Endodermal cell (in vitro differentiated cells): ENCODE data around the gene UBXN10. TPM values are rescaled to one million over a fixed set of nuclear protein-coding genes. Genes with fewer than 3 reads are reported as not detected.

Experiments
- DNase-seq: peaks from one replicate; pipeline ENCODE4 v3.0.0-alpha.2; 2017
- H3K27ac ChIP-seq: 2 replicates; pipeline ENCODE4 v1.5.1; 2013; ENCODE audit warnings: mild to moderate bottlenecking, low read depth, low read length, moderate library complexity
- H3K27me3 ChIP-seq: 2 replicates; pipeline ENCODE4 v1.6.1; 2013; ENCODE audit warnings: mild to moderate bottlenecking, low read length, moderate library complexity; ENCODE audit not compliant: insufficient read depth, control insufficient read depth, poor library complexity, severe bottlenecking
- H3K36me3 ChIP-seq: 2 replicates; pipeline ENCODE4 v1.7.0; 2013; ENCODE audit warnings: mild to moderate bottlenecking, low read length, moderate library complexity; ENCODE audit not compliant: control insufficient read depth, insufficient read depth
- H3K4me1 ChIP-seq: one replicate; pipeline ENCODE4 v1.7.0; 2013; ENCODE audit warnings: low read length; ENCODE audit not compliant: control insufficient read depth, insufficient read depth
- H3K4me3 ChIP-seq: 2 replicates; pipeline ENCODE4 v1.5.1; 2013; ENCODE audit warnings: mild to moderate bottlenecking, low read length, moderate library complexity
- H3K9ac ChIP-seq: 2 replicates; pipeline ENCODE4 v1.6.1; 2013; ENCODE audit warnings: mild to moderate bottlenecking, low read length, moderate library complexity; ENCODE audit not compliant: poor library complexity, severe bottlenecking; ENCODE audit errors: extremely low read depth
- H3K9me3 ChIP-seq: 2 replicates; pipeline ENCODE4 v1.6.1; 2013; ENCODE audit warnings: mild to moderate bottlenecking, low read length, moderate library complexity; ENCODE audit not compliant: control insufficient read depth
- H3K27ac Mint-ChIP-seq: 2 replicates; pipeline ENCODE4 v1.8.0; 2020; ENCODE audit warnings: mixed read lengths
- H3K27me3 Mint-ChIP-seq: 2 replicates; pipeline ENCODE4 v1.8.0; 2021; ENCODE audit warnings: mild to moderate bottlenecking, mixed read lengths; ENCODE audit not compliant: insufficient read depth
- H3K36me3 Mint-ChIP-seq: 2 replicates; pipeline ENCODE4 v1.8.0; 2020; ENCODE audit warnings: low read depth, mixed read lengths
- H3K4me1 Mint-ChIP-seq: 2 replicates; pipeline ENCODE4 v1.8.0; 2020; ENCODE audit warnings: mixed read lengths
- H3K4me3 Mint-ChIP-seq: 2 replicates; pipeline ENCODE4 v1.8.0; 2020; ENCODE audit warnings: mild to moderate bottlenecking, moderate library complexity, mixed read lengths
- H3K9me3 Mint-ChIP-seq: 2 replicates; pipeline ENCODE4 v1.8.0; 2020; ENCODE audit warnings: mild to moderate bottlenecking, mixed read lengths
- CTCF ChIP-seq: fragments of 200-600 bp; sonication (generic); conservative IDR thresholded peaks from 2 replicates; pipeline ENCODE4 v1.5.0; 2021; ENCODE audit warnings: antibody characterized with exemption, mild to moderate bottlenecking
- WGBS, 2 experiments: methylation state at CpG; one replicate each; pipeline versions ENCODE4 v1.1.5 to v1.1.7; 2013; ENCODE audit warnings: missing lambda C conversion rate in 2 of 2, mixed read lengths in 1 of 2; ENCODE audit not compliant: insufficient coverage in 1 of 2, insufficient read length in 1 of 2; 5-methylcytosine and 5-hydroxymethylcytosine counted together
- total RNA-seq, 2 donors: library from RNA; stranded (reverse); fragmentation: NEBNext Ultra II Directional in 1 of 2; extraction: Animal tissue kit (Norgen Biotek cat#: 25700) in 1 of 2; gene quantifications; 2 replicates in 1 of 2; 3 replicates in 1 of 2; pipeline ENCODE4 v1.2.1, GENCODE V29; 2021

The UBXN10 gene
- total RNA-seq, 2 donors from 2014 or later, result 1.7 to 2.6 TPM

GRCh38 chr1:20182415-20182814 is 3.5 kb upstream of the UBXN10 start:
- H3K36me3 Mint-ChIP-seq, result no peaks in the 10 kb centered on the region
- H3K4me1 Mint-ChIP-seq, result peaks cover 31% of the 10 kb centered on the region

GRCh38 chr1:20183035-20183434 is 2.9 kb upstream of the UBXN10 start:
- H3K27ac ChIP-seq, result no peak overlapping the region
- H3K4me1 ChIP-seq, result peaks cover 20% of the 10 kb centered on the region
- 85 to 89% methylated on average over 10 of the region's 10 CpGs for WGBS, 2 experiments
- no peak overlapping the region for H3K4me3 ChIP-seq
- H3K9me3 Mint-ChIP-seq, result peaks cover 8% of the 10 kb centered on the region
- no peaks in the 10 kb centered on the region for H3K36me3 ChIP-seq
- peaks cover 35% of the 10 kb centered on the region for H3K4me1 Mint-ChIP-seq
- H3K27me3 ChIP-seq, result peaks cover 10% of the 10 kb centered on the region
- H3K4me3 Mint-ChIP-seq, result no peak overlapping the region
- H3K36me3 Mint-ChIP-seq, result no peaks in the 10 kb centered on the region
- DNase-seq, result no peak
- H3K27ac Mint-ChIP-seq, result no peak overlapping the region
- TF ChIP-seq CTCF, result no peak
- H3K27me3 Mint-ChIP-seq, result peaks cover 31% of the 10 kb centered on the region
- H3K9ac ChIP-seq, result no peak overlapping the region
- peaks cover 7% of the 10 kb centered on the region for H3K9me3 ChIP-seq

More at GRCh38 chr1:20182415-20182814, 3.5 kb upstream of the UBXN10 start:
- no peak overlapping the region for H3K27ac Mint-ChIP-seq
- no peak for TF ChIP-seq CTCF
- Histone ChIP-seq H3K9me3 (peaks cover 7% of the 10 kb centered on the region), H3K9ac (no peak overlapping the region), H3K36me3 (no peaks in the 10 kb centered on the region), H3K4me3 (no peak overlapping the region), H3K27ac (no peak overlapping the region), H3K27me3 (peaks cover 17% of the 10 kb centered on the region), H3K4me1 (peaks cover 20% of the 10 kb centered on the region)
- DNase-seq, result no peak
- H3K9me3 Mint-ChIP-seq, result peaks cover 8% of the 10 kb centered on the region
- H3K27me3 Mint-ChIP-seq, result peaks cover 36% of the 10 kb centered on the region
- H3K4me3 Mint-ChIP-seq, result no peak overlapping the region

- H3K27ac ChIP-seq, result no peak overlapping the region
- H3K4me1 Mint-ChIP-seq, result peaks cover 41% of the 10 kb centered on the region
- TF ChIP-seq CTCF, result no peak
- H3K27me3 ChIP-seq, result peaks cover 6% of the 10 kb centered on the region
- peaks cover 31% of the 10 kb centered on the region for H3K27me3 Mint-ChIP-seq
- no peak overlapping the region for H3K27ac Mint-ChIP-seq
- H3K4me3 Mint-ChIP-seq, result no peak overlapping the region
- peaks cover 20% of the 10 kb centered on the region for H3K4me1 ChIP-seq
- H3K4me3 ChIP-seq, result no peak overlapping the region
- H3K9me3 ChIP-seq, result peaks cover 7% of the 10 kb centered on the region
- no peaks in the 10 kb centered on the region for H3K36me3 Mint-ChIP-seq
- H3K36me3 ChIP-seq, result no peaks in the 10 kb centered on the region
- DNase-seq, result no peak
- peaks cover 8% of the 10 kb centered on the region for H3K9me3 Mint-ChIP-seq
- no peak overlapping the region for H3K9ac ChIP-seq
- WGBS, 2 experiments, result 94 to 96% methylated on average over 3 to 12 of the region's 13 CpGs
These were observed 2.2 kb upstream of the UBXN10 start for GRCh38 chr1:20183616-20184271.
